Measurements from ENCODE around the gene KCNN3.
"Not testable (repeated sequence)": the region's sequence is repeated elsewhere in the genome, so short reads cannot be mapped to it uniquely, and the experiment has no call there.

KCNN3 gene

DNA sequence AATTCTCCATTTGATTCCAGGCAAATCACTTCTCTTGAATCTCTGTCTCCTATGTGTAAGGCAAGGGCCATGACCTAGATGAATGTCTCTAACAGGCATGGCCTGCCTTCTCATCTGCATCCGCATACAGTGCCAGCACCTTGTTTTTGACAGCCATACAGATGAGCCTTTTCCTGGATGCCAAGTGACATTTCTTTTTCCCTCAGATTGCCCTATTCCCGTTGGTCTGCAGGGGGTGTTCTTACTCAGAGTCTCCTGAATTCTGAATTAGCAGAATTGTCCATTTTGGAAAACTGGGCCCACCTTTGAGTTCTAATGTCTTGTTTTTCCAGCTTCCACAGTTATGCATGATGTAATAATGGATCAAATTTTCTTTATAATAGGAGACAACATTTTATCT, 174.1 kb downstream of the KCNN3 start:
- no peak for DNase-seq

DNA sequence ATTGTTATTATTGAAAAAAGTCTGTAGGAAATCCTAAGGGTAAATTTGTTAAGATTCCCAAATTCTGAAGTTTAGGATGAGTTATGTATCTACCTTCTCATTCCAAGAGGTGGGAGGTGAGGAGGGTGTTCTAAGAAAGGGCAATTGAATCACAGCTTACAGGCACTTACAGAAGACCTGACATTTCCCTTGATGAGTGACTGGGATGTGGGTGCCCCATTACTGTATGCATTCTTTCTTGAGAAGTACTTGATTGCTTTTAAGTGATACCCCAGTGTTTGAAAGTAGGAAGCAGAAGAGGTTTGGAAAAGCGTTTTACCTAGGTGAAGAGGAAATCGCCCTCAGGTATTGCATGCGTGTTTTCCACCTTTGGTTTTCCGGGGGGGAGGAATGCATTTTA, 175.1 kb downstream of the KCNN3 start:
- DNase-seq = no peak

DNA sequence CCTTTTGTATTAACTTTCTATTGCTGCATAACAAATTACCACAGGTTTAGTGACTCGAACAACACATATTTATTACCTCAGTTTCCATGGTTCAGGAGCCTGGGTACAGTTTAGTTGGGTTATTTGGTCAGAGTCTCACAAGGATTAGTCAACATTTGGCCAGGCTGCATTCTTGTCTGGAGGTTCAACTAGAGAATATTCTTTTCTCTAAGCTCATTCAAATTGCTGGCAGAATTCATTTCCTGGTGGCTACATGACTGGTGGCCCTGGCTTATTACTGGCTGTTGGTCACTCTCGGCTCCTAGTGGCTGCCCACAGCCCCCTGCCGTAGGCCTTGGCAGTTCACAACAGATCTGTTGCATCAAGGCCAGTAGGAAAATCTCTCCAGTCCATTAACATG, 181.0 kb downstream of the KCNN3 start:
- no peak for DNase-seq

DNA sequence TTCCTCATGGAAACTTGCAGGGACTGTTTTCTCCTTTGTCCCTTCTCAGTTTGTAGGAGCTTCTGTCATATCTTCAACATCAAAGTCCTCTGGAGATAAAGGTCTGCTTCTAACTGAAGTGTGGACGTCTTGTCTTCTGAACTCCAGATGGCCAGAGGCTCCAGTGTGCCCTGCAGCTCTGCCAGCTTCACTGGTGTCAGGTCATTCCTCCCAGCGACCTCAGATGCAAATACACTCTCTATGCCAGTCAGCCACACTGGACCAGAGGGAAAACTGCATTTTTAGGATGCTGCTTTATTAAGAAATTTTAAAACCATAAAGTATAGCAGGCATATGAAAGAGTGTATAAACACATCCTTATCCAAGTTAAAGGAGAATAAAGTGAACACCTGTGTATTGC, 183.6 kb downstream of the KCNN3 start:
- DNase-seq = no peak

DNA sequence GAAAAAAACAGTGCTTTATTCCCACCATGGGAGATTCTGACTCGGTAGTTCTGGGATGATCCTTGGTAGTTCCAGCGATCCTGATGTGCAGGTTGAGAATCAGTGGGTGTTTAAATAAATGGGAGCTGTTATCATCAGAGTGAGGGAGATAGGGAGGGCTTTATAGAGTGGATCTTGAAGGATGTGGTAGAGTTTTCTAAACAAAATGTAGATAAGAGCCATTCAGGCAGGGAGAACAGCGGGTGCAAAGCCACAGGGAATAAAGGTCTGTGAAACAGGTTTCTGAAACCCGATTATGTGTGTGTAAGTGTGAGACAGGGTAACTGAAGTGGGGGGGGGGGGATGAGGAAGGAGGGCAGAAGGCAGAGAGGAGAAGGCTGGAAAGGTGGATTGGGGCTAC, 186.3 kb downstream of the KCNN3 start:
- DNase-seq = no peak

DNA sequence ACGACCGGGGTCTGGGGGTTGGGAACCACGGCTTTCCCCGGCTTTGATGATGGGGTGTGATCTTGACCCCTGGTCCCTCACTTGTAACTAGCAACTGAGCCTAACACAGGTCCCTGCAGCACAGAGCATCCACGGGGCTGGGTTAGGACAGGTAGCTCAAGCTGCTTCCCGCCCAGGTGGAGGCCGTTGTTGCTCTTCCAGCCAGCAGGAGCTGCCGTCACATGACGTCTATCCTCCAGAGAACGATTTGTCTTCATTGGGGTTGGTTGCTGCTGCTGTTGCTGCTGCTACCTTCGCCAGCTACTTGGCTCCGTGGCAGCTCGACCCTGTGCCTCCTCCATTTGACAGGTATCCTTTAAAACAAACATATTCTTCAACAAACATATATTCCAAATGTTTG, 187.8 kb downstream of the KCNN3 start:
- DNase-seq = no peak

DNA sequence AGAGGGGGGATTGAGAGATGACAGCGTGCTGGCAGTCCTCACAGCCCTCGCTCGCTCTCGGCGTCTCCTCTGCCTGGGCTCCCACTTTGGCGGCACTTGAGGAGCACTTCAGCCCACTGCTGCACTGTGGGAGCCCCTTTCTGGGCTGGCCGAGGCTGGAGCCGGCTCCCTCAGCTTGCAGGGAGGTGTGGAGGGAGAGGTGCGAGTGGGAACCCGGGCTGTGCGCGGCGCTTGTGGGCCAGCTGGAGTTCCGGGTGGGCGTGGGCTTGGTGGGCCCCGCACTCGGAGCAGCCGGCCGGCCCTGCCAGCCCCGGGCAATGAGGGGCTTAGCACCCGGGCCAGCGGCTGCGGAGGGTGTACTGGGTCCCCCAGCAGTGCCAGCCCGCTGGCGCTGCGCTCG, 192.2 kb downstream of the KCNN3 start:
- not testable (repeated sequence) for DNase-seq

DNA sequence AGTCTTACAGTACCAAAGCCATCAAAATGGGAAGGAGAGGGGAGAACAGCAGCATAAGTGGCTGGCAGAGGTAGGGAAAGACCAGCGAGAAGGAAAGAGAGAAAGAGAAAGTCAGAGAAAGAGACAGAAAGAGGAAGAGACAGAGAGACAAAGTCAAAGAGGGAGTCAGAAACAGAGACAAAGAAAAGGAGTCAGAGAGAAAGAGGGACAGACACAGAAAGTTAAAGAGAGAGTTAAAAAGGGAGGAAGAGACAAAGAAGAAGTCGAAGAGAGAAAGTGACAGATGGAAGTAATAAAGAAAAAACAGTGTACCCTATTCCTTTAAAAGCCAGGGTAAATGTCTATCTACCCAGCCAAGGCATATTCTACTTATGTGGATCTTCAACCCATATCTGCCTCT, 193.2 kb downstream of the KCNN3 start:
- not testable (repeated sequence) for DNase-seq

DNA sequence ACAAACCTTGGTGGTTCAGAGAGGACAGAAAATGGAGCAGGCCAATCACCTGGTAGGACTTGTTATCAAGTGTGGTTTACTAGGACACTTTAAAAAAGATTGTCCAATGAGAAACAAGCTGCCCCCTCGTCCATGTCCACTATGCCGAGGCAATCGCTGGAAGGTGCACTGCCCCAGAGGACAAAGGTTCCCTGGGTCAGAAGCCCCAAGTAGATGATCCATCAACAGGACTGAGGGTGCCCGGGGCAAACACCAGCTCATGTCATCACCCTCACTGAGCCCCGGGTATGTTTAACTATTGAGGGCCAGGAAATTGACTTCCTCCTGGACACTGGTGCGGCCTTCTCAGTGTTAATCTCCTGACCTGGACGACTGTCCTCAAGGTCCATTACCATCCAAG, 195.6 kb downstream of the KCNN3 start:
- DNase-seq = not testable (repeated sequence)

DNA sequence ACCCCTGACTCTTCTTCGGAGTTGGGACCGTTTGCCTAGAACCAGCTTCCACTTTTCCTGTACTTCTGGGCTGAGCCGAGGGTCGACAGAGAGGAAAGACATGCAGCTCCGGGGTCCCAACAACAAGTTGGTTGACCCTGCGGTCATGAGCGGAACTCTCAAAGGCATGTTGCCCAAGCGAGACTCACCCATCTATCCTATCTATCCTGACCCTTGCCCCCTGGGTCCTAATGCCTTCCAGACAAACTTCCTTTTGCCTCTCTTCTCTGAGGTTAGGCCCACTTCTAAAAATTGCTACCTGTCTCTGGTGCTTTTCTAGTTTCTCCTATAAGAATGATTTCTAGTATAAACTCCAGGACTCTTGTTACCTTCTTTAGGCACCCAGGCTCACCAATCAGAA, 197.8 kb downstream of the KCNN3 start:
- DNase-seq = not testable (repeated sequence)

DNA sequence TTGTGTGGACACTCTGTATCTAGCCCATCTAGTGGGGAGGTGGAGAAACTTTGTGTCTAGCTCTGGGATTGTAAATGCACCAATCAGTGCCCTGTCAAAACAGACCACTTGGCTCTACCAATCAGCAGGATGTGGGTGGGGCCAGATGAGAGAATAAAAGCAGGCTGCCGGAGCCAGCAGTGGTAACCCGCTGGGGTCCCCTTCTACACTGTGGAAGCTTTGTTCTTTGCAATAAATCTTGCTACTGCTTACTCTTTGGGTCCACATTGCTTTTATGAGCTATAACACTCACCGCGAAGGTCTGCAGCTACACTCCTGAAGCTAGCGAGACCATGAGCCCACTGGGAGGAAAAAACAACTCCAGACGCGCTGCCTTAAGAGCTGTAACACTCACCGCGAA, 198.7 kb downstream of the KCNN3 start:
- not testable (repeated sequence) for DNase-seq

DNA sequence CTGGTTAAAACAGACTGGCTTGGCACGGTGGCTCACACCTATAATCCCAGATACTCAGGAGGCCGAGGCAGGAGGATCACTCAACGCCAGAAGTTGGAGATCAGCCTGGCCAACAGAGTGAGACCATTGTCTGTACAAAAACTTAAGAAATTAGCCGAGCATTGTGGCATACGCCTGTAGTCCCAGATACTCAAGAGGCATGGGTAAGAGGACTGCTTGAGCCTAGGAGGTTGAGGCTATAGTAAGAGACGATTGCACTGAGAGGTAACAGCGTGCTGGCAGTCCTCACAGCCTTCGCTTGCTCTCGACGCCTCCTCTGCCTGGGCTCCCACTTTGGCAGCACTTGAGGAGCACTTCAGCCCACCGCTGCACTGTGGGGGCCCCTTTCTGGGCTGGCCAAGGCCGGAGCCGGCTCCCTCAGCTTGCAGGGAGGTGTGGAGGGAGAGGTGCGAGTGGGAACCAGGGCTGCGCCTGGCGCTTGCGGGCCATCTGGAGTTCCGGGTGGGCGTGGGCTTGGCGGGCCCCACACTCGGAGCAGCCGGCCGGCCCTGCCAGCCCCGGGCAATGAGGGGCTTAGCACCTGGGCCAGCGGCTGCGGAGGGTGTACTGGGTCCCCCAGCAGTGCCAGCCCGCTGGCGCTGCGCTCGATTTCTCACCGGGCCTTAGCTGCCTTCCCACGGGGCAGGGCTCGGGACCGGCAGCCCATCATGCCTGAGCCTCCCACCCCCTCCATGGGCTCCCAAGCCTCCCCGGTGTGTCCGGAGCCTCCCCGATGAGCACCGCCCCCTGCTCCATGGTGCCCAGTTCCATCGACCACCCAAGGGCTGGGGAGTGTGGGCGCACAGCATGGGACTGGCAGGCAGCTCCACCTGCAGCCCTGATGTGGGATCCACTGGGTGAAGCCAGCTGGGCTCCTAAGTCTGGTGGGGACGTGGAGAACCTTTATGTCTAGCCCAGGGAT, 199.5 kb downstream of the KCNN3 start:
- not testable (repeated sequence) for DNase-seq

DNA sequence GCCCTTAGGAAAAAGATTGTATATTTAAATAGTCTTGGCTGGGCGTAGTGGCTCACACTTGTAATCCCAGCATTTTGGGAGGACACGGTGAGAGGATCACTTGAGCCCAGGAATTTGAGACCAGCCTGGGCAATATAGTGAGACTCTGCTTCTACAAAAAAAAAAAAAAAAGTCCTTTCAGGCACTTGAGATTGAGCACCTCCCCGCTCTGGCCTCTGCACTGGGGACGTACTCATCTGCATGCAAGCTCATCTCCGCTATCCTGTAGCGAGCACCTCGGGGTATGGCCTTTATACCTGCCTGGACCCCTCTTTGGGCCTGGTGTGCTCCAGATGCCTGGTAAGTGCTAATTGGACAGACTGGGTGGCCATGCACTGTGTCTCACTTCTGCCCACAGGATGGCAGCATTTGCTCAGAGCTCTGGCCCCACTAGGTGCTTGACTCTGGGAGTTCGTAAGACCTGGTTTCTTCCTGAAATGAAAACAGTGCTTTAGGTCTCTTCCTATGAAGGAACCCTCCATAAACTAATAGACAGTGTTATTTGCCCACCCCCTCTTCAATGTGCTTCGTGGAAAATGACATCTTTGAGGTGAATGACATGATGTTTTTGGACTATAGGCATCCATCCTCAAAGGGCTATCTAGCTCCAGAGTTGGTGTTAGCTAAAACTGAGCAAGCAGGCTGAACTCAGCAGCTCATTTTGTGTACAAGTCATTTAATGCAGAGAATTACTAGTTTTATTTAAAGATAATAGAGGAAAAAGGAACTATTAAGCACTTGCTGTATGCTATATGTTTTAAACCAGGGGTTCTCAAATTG, 200.4 kb downstream of the KCNN3 start:
- peak; percentile 76 for DNase-seq

DNA sequence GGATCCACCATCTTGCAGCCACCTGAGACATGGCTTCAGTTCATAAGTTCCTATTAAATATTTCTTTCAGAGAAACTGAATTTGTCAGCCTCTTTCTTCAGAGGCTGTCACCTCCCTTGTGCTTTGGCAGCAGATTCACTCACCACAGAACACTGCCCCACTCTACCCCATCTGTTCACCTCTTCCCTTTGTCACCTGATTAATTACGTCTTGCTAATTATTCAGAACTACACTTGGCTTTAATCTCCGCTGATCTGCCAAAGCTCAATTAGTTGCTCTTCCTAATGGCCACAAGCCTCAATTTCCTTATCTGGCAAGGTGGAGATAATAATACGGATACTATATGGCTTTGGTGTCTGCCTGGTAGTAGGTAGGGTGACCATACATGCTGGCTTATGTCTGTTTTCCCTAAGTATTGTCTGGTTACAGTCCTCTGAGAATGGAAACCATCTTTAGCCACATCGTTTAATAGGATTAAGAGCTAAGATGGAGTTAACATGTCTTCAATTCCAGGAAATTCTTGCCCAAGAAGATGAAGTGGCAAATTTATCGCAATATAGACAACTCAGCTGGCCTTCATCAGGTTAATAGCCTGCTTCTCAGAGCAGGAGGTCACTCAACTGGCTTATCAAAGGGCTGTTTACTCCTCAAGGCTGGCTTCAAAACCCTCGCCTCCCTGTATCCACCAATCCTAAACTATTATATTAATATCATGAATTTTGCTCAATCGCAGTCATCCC, 203.9 kb downstream of the KCNN3 start:
- DNase-seq = no peak

DNA sequence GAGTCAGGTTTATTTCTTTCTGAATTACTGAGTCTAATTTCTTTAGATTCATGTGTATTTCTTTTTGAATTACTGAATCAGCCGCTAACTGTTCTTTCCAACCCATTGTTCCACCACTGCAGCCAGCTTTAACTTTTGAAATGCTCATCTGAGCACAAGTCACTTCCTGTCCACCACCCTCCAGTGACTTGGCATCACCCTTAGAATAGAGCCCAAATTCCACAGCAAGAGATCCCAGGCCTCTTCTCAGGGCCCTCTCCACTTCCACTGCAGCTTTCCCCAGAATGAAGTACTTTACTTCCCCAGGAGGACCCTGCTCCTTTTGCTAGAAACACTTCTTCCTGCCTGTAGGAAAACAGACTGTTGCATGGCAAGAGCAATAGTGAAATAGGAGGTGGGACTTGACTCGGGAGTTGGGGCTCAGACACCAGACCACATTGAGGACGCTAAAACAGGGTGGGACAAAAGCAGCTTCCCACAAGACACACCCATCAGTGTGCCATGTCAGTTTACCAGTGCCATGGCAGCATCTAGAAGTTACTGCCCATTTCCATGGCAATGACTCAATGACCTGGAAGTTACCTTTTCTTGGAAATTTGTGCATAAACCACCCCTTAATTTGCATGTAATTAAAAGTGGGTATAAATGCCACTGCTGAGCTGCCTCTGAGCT, 205.6 kb downstream of the KCNN3 start:
- no peak for DNase-seq

DNA sequence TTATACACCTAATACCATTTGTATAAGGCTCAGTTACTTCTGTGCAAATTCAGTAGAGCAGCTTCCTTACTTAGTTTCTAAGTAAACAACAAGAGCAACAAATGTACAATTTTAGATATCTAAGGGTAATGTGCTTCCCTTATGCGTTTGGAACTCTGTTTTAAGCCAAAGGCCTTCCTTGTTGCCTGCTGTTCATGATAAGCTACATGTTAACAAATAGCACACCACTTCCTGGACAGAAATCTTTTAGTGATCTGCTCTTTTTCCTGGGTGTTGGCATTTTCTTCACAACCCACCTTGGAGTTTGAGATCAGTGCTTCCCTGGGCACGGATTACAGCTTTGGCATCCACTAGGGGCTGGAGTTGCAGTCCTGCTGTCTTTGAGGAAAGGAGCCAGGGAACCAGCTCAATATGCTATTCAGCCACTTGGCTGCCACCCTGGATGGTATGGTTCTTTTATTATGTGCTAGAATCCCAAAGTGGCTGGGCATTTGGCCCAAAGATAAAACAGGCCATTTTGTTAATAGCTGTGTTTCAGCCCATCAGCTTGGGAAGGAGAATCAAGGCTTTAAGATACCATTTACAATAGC, 206.5 kb downstream of the KCNN3 start:
- no peak for DNase-seq

DNA sequence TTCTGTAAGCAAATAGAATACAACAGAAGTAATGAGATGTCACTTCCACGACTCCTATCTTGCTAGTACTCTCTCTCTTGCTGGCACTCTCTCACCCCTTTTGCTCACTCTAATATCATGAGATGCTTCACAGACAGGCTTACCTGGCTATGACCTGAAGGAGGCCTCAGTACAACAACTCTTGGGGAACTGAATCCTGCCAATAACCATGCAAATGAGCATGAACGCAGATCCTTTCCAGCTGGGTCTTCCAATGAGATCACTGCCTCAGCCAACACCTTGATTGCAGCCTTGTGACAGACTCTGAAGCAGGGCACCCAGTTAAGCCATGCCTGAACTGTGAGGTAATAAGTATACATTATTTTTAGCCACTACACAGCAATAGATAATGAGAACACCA, 209.0 kb downstream of the KCNN3 start:
- no peak for DNase-seq

DNA sequence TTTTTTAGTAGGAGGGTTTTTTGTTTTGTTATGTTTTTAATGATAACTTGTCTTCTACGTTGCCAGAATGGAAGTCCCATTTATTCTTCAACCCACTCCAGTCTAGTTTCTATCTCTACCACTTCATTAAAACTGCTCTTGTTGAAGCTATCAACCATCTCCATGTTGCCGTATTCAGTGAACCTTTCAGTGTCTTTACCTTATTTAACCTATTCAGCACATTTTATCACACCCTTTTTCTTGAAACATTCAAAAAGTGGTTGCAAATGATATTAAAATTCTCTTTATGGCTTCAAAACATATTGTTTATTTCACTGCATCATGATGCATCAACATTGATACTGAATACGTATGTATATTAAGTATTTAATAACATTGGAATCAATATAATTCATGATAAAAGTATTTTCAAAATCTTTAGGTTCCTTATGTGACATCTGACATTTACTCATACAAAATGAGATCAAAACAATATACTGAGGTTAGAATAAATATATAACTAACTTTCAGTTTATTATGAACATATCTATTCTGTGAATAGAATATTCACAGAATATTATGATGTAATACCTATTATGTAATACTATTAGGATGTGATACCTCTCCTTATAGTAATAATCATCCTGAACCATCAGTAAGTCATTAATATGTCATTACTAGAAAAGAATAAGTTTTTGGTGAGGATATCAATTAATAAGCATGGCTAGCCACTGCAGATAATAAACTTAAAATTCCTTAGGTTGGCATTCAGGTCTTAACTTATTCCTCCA, 210.1 kb downstream of the KCNN3 start:
- DNase-seq = no peak

DNA sequence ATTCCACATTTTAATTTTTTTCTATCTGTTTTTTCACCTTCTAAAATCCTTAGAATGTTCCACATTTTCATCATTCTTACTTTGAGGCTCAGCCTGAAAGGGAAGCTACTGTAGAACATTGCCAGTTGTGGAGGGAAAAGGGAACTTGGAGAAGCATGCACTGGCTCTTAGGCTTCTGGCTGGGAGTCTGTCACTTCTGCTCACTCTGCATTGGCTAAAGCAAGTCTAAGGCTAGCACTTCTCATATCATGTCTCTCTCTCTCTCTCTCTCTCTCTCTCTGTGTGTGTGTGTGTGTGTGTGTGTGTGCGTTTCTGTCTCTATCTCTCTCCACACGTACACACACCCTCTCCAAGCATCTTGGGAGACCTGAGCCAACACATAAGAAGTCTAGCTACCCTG, 212.5 kb downstream of the KCNN3 start:
- no peak for DNase-seq

DNA sequence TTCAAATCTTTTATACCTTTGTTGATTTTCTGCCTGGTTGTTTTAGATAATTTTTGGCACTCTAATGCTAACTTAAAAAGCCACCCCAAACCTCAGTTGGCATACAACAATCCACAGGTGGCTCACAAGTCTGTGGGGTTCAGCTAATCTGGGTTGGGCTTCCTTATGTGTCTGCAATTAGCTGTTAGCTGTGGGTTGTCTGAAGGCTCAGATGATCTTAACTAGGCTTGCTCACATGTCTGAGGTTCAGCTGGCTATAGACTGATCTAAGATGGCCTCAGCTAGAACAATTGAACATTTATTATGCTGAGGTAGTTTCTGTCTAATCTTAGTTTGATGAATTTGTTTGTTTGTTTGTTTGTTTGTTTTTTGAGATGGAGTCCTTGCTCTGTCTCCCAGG, 217.2 kb downstream of the KCNN3 start:
- DNase-seq = no peak

Data from activated CD8-positive, alpha-beta memory T cell treated with anti-CD3 and anti-CD28 coated beads, Interleukin-2, amount 50 U/mL, for 4 hours (primary cell).